Caco-2 (cell line): ENCODE measurements around the gene FBXL7. TPM values are rescaled to one million over a fixed set of nuclear protein-coding genes. Genes with fewer than 3 reads are reported as not detected.

Experiments
- BruUV-seq: library from RNA; stranded (reverse); fragments of 400-500 nt; replicated peaks from 2 replicates; lab custom pipeline; 2021; lab: Mats Ljungman, UMichigan
- CTCF ChIA-PET: fragments of 300-600 bp; sonication (Branson Sonifier 250); formaldehyde crosslinking; loops from one replicate; lab custom pipeline; 2022; ENCODE audit warnings: antibody characterized with exemption; lab: Charles Lee
- POLR2A ChIA-PET: fragments of 300-600 bp; sonication (Branson Sonifier 250); formaldehyde crosslinking; loops from one replicate; lab custom pipeline; 2022; ENCODE audit warnings: antibody characterized with exemption; lab: Charles Lee
- DNase-seq, 2 experiments: peaks; one replicate each; pipeline versions ENCODE4 v3.0.0 to v3.0.0-alpha.2; 2020 to 2022
- H3K27me3 ChIP-seq: replicated peaks from 2 replicates; pipeline ENCODE4 v1.6.0; 2011; ENCODE audit warnings: low read length; ENCODE audit not compliant: control insufficient read depth, insufficient read depth
- H3K36me3 ChIP-seq: 2 replicates; pipeline ENCODE4 v1.5.1; 2011; ENCODE audit warnings: low read length; ENCODE audit not compliant: control insufficient read depth, insufficient read depth
- H3K4me1 ChIP-seq: fragments of 250-450 bp; sonication (Bioruptor Pico); 2 replicates; pipeline ENCODE4 v1.5.1; 2020; ENCODE audit warnings: mild to moderate bottlenecking
- H3K4me3 ChIP-seq: 2 replicates; pipeline ENCODE4 v1.5.1; 2011; ENCODE audit warnings: low read depth, mild to moderate bottlenecking, control low read depth, low read length
- H3K9me3 ChIP-seq: fragments of 250-450 bp; sonication (Bioruptor Pico); 2 replicates; pipeline ENCODE4 v1.5.1; 2020; ENCODE audit warnings: mild to moderate bottlenecking, moderate library complexity
- H3K27ac Mint-ChIP-seq: one replicate; pipeline ENCODE4 v1.8.0; 2022; ENCODE audit warnings: mixed read lengths; ENCODE audit not compliant: unreplicated experiment
- H3K27me3 Mint-ChIP-seq: one replicate; pipeline ENCODE4 v1.8.0; 2022; ENCODE audit warnings: mixed read lengths; ENCODE audit not compliant: insufficient read depth, unreplicated experiment
- H3K36me3 Mint-ChIP-seq: one replicate; pipeline ENCODE4 v1.8.0; 2022; ENCODE audit warnings: mild to moderate bottlenecking, mixed read lengths; ENCODE audit not compliant: insufficient read depth, unreplicated experiment
- H3K4me1 Mint-ChIP-seq: one replicate; pipeline ENCODE4 v1.8.0; 2022; ENCODE audit warnings: low read depth, mixed read lengths; ENCODE audit not compliant: unreplicated experiment
- H3K4me3 Mint-ChIP-seq: one replicate; pipeline ENCODE4 v1.8.0; 2022; ENCODE audit warnings: mild to moderate bottlenecking, moderate library complexity, mixed read lengths; ENCODE audit not compliant: unreplicated experiment
- H3K9me3 Mint-ChIP-seq: one replicate; pipeline ENCODE4 v1.8.0; 2022; ENCODE audit warnings: mixed read lengths; ENCODE audit not compliant: unreplicated experiment
- CTCF ChIP-seq, 2 experiments: fragments of 200-600 bp in 1 of 2; IDR thresholded peaks; 1 replicate in 1 of 2; 2 replicates in 1 of 2; pipeline versions ENCODE4 v1.5.1 to v1.8.0; 2011 to 2022; ENCODE audit warnings: antibody characterized with exemption in 1 of 2, control low read depth in 1 of 2, inconsistent platforms in 1 of 2, low read depth in 1 of 2, low read length in 1 of 2, mild to moderate bottlenecking in 1 of 2, moderate library complexity in 1 of 2; ENCODE audit not compliant: insufficient read depth in 1 of 2, severe bottlenecking in 1 of 2, unreplicated experiment in 1 of 2
- intact Hi-C: fragments of 100-400 bp; cut with micrococcal nuclease; formaldehyde crosslinking; loops from one replicate; pipeline ENCODE4 v1.10.0; 2022; ENCODE audit not compliant: unreplicated experiment
- total RNA-seq: library from RNA; stranded (reverse); gene quantifications from 2 replicates; pipeline ENCODE4 v1.2.3, GENCODE V29; 2022

Gene FBXL7
- total RNA-seq, 1 experiment from 2014 or later: not detected

GRCh38 chr5:15752663-15753285, 252.8 kb downstream of the FBXL7 start:
- CTCF ChIA-PET: no interaction called here
- no peaks in the 10 kb centered on the region for H3K9me3 ChIP-seq

GRCh38 chr5:15753752-15754151, 253.8 kb downstream of the FBXL7 start:
- CTCF ChIA-PET: no interaction called here

More at GRCh38 chr5:15752663-15753285, 252.8 kb downstream of the FBXL7 start:
- no peaks in the 10 kb centered on the region for H3K4me1 ChIP-seq
- Mint-ChIP-seq H3K4me1 (no peaks in the 10 kb centered on the region), H3K9me3 (no peaks in the 10 kb centered on the region), H3K4me3 (no peak overlapping the region), H3K36me3 (no peaks in the 10 kb centered on the region), H3K27me3 (peaks cover 11% of the 10 kb centered on the region), H3K27ac (no peak overlapping the region)
- no peak overlapping the region for H3K4me3 ChIP-seq
- POLR2A ChIA-PET: no interaction called here
- no peaks in the 10 kb centered on the region for H3K36me3 ChIP-seq
- no peaks in the 10 kb centered on the region for H3K27me3 ChIP-seq
- intact Hi-C loops: no loop called here
- no TSS peak for BruUV-seq
- no peak for DNase-seq
- no peak for TF ChIP-seq CTCF (IDR thresholded peaks at IDR 0.05; ENCODE audit: insufficient read depth in 1 of 2, low read depth in 1 of 2, low read length in 1 of 2, severe bottlenecking in 1 of 2, unreplicated experiment in 1 of 2)

GRCh38 chr5:15757103-15757502, 257.1 kb downstream of the FBXL7 start:
- Histone ChIP-seq H3K36me3 (no peaks in the 10 kb centered on the region), H3K4me1 (no peaks in the 10 kb centered on the region), H3K27me3 (no peaks in the 10 kb centered on the region), H3K4me3 (no peak overlapping the region), H3K9me3 (no peaks in the 10 kb centered on the region)
- no peak overlapping the region for H3K27ac Mint-ChIP-seq
- no peaks in the 10 kb centered on the region for H3K36me3 Mint-ChIP-seq
- no peaks in the 10 kb centered on the region for H3K4me1 Mint-ChIP-seq
- intact Hi-C loops: no loop called here
- POLR2A ChIA-PET: no interaction called here
- CTCF ChIA-PET: no interaction called here
- no peak overlapping the region for H3K4me3 Mint-ChIP-seq
- H3K9me3 Mint-ChIP-seq: no peaks in the 10 kb centered on the region
- BruUV-seq: no TSS peak
- no peak for DNase-seq
- peaks cover 8% of the 10 kb centered on the region for H3K27me3 Mint-ChIP-seq
- TF ChIP-seq CTCF (IDR thresholded peaks at IDR 0.05; ENCODE audit: insufficient read depth in 1 of 2, low read depth in 1 of 2, low read length in 1 of 2, severe bottlenecking in 1 of 2, unreplicated experiment in 1 of 2): no peak

More at GRCh38 chr5:15753752-15754151, 253.8 kb downstream of the FBXL7 start:
- Mint-ChIP-seq H3K27ac (no peak overlapping the region), H3K4me3 (no peak overlapping the region), H3K27me3 (peaks cover 11% of the 10 kb centered on the region), H3K4me1 (no peaks in the 10 kb centered on the region), H3K36me3 (no peaks in the 10 kb centered on the region), H3K9me3 (no peaks in the 10 kb centered on the region)
- Histone ChIP-seq H3K4me3 (no peak overlapping the region), H3K27me3 (no peaks in the 10 kb centered on the region), H3K4me1 (no peaks in the 10 kb centered on the region), H3K9me3 (no peaks in the 10 kb centered on the region), H3K36me3 (no peaks in the 10 kb centered on the region)
- intact Hi-C loops: no loop called here
- no peak for TF ChIP-seq CTCF (IDR thresholded peaks at IDR 0.05; ENCODE audit: insufficient read depth in 1 of 2, low read depth in 1 of 2, low read length in 1 of 2, severe bottlenecking in 1 of 2, unreplicated experiment in 1 of 2)
- no TSS peak for BruUV-seq
- POLR2A ChIA-PET: no interaction called here
- DNase-seq: no peak
